GM21717 (cell line): ENCODE measurements around the gene POU5F2.

ENCODE experiments used
- ATAC-seq: cut with Tn5 transposase; IDR thresholded peaks from one replicate; pipeline ENCODE4 v1.9.1; 2021; ENCODE audit warnings: mild to moderate bottlenecking, moderate library complexity; ENCODE audit not compliant: unreplicated experiment

Gene POU5F2

DNA sequence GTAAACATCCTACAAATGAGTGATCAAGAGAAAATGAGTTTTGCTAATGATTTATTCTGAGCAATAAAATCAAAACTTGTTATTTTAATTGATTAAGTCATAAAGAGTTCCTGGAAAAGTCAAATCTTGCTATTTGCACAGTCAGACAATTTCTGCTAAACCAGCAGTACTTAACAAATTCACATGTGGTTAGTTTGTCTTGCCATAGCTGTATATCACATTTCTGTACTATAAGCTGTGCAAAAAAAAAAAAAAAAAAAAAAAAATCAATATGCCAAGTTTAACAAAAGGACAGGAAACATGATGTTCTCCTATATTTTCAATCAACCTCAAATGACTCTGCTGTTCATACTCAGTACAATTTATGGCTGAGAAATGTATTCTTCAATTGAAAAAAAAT, 24.9 kb downstream of the POU5F2 start:
- ATAC-seq, result no peak

DNA sequence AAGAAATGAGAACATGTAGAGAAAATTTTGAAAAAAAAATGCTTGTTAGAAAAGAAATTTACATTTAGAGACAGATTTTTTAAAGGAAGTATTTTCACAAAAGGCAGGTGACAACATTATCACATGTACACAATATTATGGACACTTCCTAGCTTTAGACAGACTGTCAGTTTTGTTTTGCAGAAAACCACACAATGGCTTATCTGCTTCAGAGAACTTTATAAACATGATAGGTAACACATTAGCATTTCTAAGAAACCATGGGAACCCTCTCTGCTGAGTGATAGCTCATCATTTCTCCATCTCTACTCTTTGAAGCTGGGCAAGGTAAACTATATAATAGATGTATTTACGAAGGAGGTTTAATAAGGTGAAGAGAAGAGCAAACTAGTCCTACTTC, 25.6 kb downstream of the POU5F2 start:
- ATAC-seq, result no peak

GRCh38 chr5:93715327-93715726, 26.1 kb downstream of the POU5F2 start:
- ATAC-seq, result no peak

- no peak for ATAC-seq
Measured at GRCh38 chr5:93708442-93708841, 33.0 kb downstream of the POU5F2 start.

- no peak for ATAC-seq
Measured at GRCh38 chr5:93705896-93706295, 35.5 kb downstream of the POU5F2 start.

GRCh38 chr5:93704996-93705395, 36.4 kb downstream of the POU5F2 start:
- ATAC-seq, result no peak

- ATAC-seq, result no peak
Measured at GRCh38 chr5:93691997-93692396, 49.4 kb downstream of the POU5F2 start.
